Measurements from ENCODE around the gene MTA3.
A peak's percentile ranks its signal among the peaks of the same experiment; 100 is the strongest.

MTA3 gene

GRCh38 chr2:42789751-42790150 lies 221.3 kb downstream of the MTA3 start:
- no peak for DNase-seq (ENCODE audit: low read depth)
- no peak for TF ChIP-seq CTCF (conservative IDR thresholded peaks at IDR 0.05; ENCODE audit: low read depth, low read length)
- H3K4me3 ChIP-seq (ENCODE audit: low read depth, low read length) = no peak overlapping the region

- TF ChIP-seq CTCF (conservative IDR thresholded peaks at IDR 0.05; ENCODE audit: low read depth, low read length) = no peak
- no peak overlapping the region for H3K4me3 ChIP-seq (ENCODE audit: low read depth, low read length)
- no peak for DNase-seq (ENCODE audit: low read depth)
Observed at GRCh38 chr2:42791606-42792005, 223.2 kb downstream of the MTA3 start.

- TF ChIP-seq CTCF (conservative IDR thresholded peaks at IDR 0.05; ENCODE audit: low read depth, low read length) = no peak
- peak overlapping the region; percentile 46 for H3K4me3 ChIP-seq (ENCODE audit: low read depth, low read length)
- DNase-seq (ENCODE audit: low read depth) = no peak
Observed at GRCh38 chr2:42792087-42792582, 223.7 kb downstream of the MTA3 start.

GRCh38 chr2:42792583-42793333 lies 224.3 kb downstream of the MTA3 start, which contains the start of gene HAAO:
Gene HAAO (minus strand): TSS chr2:42792583. CDS start chr2:42792536, 47 bp downstream.
- H3K4me3 ChIP-seq (ENCODE audit: low read depth, low read length) = peak within 1 kb of the TSS; percentile 46
- DNase-seq (ENCODE audit: low read depth) = no peak
- TF ChIP-seq CTCF (conservative IDR thresholded peaks at IDR 0.05; ENCODE audit: low read depth, low read length) = no peak

GRCh38 chr2:42793334-42794270 lies 225.2 kb downstream of the MTA3 start:
- DNase-seq (ENCODE audit: low read depth) = no peak
- H3K4me3 ChIP-seq (ENCODE audit: low read depth, low read length) = peak overlapping the region; percentile 46
- no peak for TF ChIP-seq CTCF (conservative IDR thresholded peaks at IDR 0.05; ENCODE audit: low read depth, low read length)

GRCh38 chr2:42794271-42795046 lies 226.0 kb downstream of the MTA3 start:
- H3K4me3 ChIP-seq (ENCODE audit: low read depth, low read length) = no peak overlapping the region
- peak; percentile 54 for DNase-seq (ENCODE audit: low read depth)
- peak; percentile 65 for TF ChIP-seq CTCF (conservative IDR thresholded peaks at IDR 0.05; ENCODE audit: low read depth, low read length)

All from choroid plexus epithelial cell (primary cell).